Heart left ventricle (tissue), 13 donors: ENCODE data around the gene CYTH4.

Experiments used
- POLR2A ChIP-seq, 2 donors: fragments of 450-650 bp; IDR thresholded peaks; one replicate each; pipeline ENCODE4 v1.6.1; 2017; ENCODE audit warnings: antibody characterized with exemption in 2 of 2, mild to moderate bottlenecking in 2 of 2, moderate library complexity in 2 of 2
- TF ChIP-seq, protein P1 (sequence below), 12 donors: fragments of 200-600 bp; sonication (generic) in 4 of 12; IDR thresholded peaks; one replicate each; pipeline versions ENCODE4 v1.5.0 to v1.8.0; 2018 to 2022; ENCODE audit warnings: antibody characterized with exemption in 12 of 12, mild to moderate bottlenecking in 5 of 12
- donor health status: ischemic (EF 13 %, LVEDD 7.1; RV severe dilation, severe dysfunction).
- donor health status: DM: no; HTN: yes; CAD: no.
- donor health status: DM: no; HTN: no; CAD: no.
- donor health status: ischemic (EF 25% LVEDD 6.9; RV normal size, moderate dysfunction).
- donor health status: ischemic (EF 25% LVEDD 5.7; RV mildly dilated, moderate dysfunction).
- donor health status: ischemic (EF 35%, LVEDD 5.7; RV mildly dilated, moderate dysfunction).
- donor health status: nonischemic (EF 11% LVEDD 7.7; RV severe dilation, severe dysfunction).
- donor health status: DM: yes; HTN: yes; CAD: no.
- donor health status: PGD.
- donor health status: ischemic (EF 29% LVEDD 5.4; RV normal size, mild dysfunction).
- donor health status: nonischemic (EF 23%, LVEDD 6.1; RV moderate dilation, normal function).

DNA sequence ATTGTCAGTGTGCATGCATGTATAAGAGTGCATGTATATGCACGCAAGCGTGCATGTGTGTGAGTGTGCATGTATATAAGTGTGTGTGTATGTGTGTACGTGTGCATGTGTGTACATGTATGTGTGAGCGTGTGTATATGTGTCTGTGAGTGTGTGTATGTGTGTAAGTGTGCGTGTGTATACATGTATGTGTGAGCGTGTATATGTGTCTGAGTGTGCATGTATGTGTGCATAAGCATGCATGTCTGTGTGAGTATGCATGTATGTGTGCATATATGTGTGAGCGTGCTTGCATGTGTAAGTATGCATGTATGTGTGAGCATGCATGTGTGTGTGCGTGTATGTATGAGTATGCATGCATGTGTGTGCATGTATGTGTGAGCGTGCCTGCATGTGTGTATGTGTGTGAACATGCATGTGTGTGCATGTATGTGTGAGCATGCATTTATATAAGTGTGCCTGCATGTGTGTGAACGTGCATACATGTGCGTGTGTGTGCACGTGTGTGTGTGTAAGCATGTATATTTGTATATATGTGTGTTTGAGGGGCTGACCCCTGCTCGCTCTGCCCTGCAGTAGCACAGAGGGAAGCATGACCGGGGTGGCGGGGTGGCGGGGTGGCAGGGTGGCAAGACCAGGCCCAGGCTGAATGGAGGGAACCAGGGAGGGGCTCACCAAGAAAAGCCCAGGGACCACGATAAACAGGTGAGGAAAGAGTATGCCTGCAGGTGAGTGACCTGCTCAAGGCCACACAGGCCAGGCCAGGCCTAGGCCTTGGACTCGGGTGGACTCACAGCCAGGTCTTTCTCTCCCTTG, 26.3 kb downstream of the CYTH4 start:
- TF ChIP-seq, protein P1, sequence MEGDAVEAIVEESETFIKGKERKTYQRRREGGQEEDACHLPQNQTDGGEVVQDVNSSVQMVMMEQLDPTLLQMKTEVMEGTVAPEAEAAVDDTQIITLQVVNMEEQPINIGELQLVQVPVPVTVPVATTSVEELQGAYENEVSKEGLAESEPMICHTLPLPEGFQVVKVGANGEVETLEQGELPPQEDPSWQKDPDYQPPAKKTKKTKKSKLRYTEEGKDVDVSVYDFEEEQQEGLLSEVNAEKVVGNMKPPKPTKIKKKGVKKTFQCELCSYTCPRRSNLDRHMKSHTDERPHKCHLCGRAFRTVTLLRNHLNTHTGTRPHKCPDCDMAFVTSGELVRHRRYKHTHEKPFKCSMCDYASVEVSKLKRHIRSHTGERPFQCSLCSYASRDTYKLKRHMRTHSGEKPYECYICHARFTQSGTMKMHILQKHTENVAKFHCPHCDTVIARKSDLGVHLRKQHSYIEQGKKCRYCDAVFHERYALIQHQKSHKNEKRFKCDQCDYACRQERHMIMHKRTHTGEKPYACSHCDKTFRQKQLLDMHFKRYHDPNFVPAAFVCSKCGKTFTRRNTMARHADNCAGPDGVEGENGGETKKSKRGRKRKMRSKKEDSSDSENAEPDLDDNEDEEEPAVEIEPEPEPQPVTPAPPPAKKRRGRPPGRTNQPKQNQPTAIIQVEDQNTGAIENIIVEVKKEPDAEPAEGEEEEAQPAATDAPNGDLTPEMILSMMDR (IDR thresholded peaks at IDR 0.05), result no peak
- TF ChIP-seq POLR2A (IDR thresholded peaks at IDR 0.05), result no peak
